HG03378 (cell line): Measurements from ENCODE around the gene ACO2.
"Not testable (repeated sequence)": the region's sequence is repeated elsewhere in the genome, so short reads cannot be mapped to it uniquely, and the experiment has no call there.

Source experiments
- ATAC-seq: cut with Tn5 transposase; IDR thresholded peaks from one replicate; pipeline ENCODE4 v1.9.1; 2021; ENCODE audit warnings: mild to moderate bottlenecking, moderate library complexity; ENCODE audit not compliant: unreplicated experiment

The ACO2 gene

DNA sequence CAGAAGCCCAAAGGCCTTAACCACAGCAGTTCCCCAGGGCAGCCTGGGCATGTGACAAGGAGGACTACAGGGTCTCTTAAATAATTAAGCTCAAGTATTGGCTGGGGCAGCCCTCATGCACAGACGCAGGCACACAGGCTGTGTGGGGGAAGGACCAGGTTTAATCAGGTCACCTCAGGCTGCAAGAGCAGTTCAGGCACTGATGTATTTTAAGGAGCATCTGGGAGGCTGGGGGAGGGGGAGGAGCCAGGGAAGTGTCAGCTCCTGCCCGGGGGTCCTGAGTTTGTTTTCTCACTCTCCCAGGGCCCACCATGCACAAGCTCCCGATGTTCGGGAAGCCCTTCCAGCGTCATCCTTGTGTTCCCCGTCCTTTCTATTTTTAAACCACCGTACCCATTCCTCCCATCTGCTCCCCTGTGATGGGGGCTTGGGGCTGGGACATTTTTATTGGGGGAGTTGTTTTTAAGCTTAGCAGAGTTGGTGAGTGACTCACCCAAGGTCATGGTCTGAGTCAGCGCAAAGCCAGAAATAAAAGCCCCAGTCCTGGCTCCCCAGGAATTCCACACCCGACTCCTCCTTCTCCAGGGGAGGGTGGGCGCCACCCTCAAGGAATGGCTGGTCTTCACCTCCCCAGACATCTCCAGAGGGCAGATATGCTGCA, 94.3 kb downstream of the ACO2 start:
- ATAC-seq, result no peak

DNA sequence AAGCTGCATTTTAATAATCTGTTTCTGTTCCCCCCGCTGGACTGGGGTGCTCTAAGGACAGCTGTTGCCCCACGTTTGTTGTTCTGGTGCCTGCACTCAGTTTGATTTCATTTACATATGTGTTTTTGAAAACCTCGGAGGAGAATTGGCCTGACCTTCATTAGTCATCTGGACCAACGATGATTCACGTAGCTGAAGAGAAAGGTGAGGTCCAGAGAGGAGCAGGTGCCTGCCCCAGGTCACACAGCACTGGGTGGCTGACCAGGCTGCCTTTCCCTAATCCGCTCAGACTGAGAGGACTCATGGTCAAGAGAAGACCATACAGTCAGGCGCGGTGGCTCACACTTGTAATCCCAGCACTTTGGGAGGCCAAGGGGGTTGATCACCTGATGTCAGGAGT, 95.6 kb downstream of the ACO2 start:
- no peak for ATAC-seq

DNA sequence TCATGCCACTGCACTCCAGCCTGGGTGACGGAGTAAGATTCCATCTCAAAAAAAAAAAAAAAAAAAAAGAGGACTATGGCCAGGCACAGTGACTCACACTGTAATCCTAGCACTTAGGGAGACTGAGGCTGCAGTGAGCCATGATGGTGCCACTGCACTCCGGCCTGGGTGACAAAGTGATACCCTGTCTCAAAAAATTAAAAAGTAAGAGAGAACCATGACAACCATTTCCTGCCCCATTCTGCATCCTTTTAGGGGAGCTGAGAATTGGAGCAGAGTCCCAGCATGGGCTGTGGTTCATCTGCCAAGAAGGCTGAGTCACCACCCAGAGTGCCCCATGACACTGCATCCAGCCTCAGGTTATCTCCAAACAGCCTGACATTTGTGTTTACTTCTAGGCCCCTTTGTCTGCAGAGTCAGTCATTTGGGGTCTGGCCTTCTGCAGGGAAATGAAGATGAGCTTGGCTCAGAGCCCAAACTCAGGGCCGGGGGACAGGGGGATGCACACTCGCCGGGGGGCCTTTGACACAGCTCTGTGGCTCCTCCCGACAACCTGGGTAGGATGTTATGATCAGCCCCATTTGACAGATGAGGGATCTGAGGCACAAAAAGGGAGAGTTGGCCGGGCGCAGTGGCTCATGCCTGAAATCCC, 96.6 kb downstream of the ACO2 start:
- ATAC-seq, result no peak

DNA sequence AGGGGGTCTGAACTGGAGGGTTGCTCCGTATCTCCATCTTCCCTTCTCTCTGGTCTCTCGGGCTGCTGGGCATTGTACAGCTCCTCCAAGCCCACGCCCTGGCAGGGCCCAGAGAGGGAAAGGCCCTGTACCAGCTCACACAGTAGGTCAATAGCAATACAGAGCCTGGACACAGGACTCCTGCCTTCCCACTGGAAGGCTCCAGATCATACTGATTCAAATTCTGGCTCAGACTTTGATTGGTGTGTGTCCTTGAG, 98.5 kb downstream of the ACO2 start:
- no peak for ATAC-seq

DNA sequence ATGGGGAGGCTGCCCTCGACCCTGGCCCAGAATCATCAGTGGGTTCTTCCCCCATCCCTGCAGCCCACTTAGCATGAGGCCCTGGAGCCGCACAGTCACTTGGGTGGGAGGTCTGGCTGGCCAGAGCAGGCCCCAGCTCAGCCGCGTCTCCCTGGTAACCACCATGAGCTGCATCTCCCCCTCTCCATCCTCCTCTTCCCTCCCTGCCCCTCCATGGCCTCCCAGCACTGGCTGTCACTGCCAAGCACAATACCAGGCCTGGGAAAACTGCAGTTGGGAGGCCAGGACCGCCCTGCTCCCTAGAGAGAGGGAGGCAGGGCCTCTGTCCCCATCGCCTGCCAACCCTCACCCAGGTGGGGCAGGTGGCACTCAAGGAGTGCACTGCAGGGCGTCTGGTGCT, 99.9 kb downstream of the ACO2 start:
- ATAC-seq, result no peak

DNA sequence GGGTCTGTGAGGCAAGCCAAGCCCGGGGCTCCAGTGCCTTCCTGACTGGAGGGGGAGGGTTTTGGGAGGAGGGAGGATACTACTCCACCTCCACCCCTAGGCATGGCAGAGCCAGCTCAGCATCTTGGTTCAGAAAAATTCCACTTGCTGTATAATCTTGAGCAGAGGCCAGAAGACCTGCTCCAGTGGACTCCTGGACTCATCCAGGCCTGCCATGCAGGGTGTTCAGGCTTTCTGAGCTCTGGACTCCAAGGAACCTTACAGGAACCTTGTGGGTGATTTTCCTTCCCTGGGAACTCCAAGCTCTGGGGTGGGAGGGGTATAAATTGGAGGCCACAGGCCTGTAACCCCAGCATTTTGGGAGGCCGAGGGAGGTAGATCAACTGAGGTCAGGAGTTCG, 101.3 kb downstream of the ACO2 start:
- no peak for ATAC-seq

DNA sequence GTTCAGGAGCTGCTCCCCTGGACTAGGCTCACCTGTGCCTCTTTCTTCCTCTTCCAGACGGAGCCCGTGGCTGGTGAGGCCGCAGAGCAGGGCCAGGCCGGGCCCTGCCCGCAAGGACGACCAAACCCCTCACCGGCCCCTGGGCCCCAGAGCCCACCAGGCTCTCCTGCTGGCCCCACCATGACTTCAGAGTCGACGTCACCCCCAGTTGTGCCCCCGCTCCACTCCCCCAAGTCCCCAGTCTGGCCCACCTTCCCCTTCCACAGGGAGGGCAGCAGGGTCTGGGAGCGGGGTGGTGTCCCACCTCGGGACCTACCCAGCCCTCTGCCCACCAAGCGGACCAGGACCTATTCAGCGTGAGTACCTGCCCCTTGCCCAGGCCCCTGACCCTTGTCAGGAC, 102.9 kb downstream of the ACO2 start:
- no peak for ATAC-seq

DNA sequence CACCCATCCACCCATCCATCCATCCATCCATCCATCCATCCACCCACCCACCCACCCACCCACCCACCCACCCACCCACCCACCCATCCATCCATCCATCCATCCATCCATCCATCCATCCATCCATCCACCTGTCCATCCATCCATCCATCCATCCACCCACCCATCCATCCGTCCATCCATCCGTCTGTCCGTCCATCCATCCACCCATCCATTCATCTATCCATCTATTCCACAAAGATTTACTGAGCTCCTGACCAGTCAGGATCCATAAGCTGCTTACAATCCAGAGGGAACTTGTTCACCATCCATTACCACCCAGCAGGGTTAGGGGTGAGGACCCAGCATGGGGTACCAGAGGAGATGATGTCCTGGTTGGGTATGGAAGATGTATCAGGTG, 103.4 kb downstream of the ACO2 start:
- ATAC-seq, result not testable (repeated sequence)

DNA sequence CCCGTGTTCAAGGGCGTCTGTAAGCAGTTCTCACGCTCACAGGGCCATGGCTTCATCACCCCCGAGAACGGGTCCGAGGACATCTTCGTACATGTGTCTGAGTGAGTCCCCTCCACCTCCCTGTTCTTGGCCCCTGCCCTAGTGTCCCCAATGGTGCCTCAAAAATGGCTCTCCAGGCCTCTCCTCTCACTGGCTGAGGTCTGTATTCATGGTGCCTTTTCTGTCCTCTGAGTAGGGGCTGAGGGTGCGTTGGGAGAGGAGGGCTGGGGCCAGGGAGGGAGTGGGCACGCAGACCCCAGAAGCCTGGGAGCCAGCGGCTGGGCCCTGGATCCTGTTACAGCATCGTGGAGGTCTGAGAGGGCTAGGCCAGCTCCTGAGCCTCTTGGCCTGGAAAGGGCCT, 104.8 kb downstream of the ACO2 start:
- ATAC-seq, result no peak

DNA sequence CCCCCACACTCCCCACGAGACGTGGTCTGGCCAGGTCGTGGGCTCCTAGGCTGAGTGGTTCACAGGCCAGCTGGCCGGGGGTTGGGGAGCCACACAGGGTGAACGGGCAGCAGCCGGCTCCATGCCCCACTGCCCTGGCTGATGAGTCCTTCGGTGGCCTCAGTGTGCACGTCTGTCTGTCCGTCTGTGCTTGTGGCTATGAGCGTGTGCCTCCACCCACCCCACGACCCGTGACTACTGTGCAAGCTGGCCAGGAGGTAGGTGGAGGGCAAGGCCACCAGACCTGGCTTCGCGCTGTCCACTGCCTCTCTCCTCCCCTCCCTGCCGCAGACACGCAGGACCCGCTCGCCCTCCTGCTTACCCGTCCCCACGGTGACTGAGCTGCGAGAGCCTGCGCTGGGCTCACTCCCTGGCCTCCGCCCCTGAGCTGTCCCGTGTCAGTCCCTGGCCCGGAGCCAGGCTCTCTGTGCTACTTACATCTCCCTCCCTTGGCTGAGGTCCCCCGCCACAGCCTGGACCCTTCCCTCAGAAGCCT, 106.0 kb downstream of the ACO2 start:
- ATAC-seq, result no peak

DNA sequence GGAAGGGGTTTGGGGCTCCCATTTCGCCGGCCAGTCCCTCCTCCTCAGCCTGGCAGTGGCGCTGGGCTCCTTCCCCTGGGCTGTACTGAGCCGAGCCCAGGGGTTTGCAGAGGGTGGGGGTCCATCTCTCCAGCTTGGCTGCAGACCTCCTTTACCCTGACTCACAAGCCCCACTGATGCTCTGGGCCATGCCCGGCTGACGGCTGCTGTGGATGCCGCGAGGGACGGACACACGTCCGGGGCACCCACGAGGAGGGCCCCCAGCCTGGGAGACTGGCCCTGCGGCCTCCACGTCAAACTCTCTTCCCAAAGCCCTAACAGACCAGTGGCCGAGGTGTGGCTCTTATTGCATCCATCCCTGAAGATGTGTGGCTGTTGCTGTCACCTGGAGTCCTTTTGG, 106.6 kb downstream of the ACO2 start:
- ATAC-seq, result no peak

DNA sequence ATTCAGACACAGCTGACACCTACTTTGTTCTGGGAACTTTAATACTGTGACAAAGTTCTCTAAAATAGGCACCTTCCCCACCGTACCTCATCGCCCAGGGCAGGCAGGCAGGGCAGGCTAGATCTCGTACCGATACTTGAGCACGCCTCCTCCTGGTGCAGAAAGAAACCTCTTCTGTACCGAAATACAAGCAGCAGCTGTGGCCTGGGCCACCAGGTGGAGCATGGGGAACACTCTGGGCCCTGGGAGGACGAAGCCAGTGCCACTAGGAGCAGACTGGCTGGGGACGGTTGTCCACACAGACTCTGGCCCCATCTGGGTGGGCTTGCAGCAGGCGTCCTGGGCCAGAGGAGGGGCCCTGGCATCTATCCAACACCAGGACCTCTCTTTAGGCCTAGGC, 108.0 kb downstream of the ACO2 start:
- ATAC-seq, result no peak

DNA sequence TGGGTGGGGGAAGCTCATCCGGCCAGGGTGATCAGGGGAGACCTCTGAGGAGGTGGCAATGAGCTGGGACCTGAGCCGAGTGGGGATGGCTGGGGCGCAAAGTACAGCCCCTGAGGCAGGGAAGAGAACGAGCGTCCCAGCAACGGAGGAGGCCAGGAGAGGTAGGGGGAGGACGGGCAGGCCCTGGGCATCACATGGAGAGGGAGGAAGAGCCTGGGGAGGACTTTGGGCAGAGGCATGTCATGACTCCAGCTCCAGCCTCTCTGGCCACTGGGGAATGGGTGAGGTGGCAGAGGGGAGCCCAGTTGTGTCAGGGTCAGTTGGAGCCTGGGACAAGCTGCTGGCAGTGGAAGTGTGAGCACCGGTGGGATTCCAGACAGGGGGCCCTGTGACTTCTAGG, 109.2 kb downstream of the ACO2 start:
- no peak for ATAC-seq
